ENCODE results near the gene CCN5. TPM values are rescaled to one million over a fixed set of nuclear protein-coding genes. Genes with fewer than 3 reads are reported as not detected.

CCN5 gene
- total and polyA plus RNA-seq, 2 of the 8 experiments (the other 6 are each of a cell fraction or from before 2014, with no cell fraction given), result not detected

DNA sequence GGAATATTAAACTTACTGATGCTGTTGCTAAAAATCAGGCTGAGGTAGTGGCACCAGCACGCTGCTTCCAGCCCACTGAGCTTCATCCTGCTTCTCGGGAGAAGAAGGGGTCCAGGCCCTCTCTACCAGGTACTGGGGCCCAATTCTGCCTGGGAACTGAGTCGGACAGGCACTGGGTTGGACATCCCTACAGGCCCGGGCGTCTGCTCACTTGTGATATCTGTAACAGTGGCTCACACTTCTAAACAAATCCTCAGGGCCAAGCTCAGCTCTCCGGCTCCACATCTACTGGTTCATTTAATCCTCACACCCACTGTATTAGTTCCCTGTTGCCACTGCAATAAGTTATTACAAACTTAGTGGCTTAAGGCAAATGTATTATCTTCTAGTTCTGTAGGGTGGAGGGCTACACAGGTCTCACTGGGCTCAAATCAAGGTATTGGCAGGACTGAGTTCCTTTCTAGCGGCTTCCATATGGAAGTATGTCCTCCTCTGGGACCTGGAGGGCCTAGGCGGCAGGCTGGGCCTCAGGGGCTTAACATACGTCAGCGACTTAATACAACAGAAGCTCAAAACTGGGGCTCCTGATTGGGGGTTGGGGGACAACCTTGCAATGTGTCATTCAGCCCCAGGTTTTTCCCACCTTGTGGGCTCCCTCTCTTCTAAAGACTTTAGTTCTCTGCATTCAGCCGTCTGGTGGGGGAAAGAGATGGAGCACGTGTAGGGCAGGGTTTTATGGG, 28.9 kb downstream of the CCN5 start:
- Histone ChIP-seq H3K79me2 (ENCODE audit: control insufficient read depth in 1 of 2, insufficient read depth in 2 of 2, low read length in 2 of 2) (no peaks in the 10 kb centered on the region), H2AFZ (ENCODE audit: low read length) (no peak overlapping the region), H2BK15ac (ENCODE audit: low read length) (peak overlapping the region; percentile 10; the same call in 1 of the 2 replicates), H3K4me1 (replicated peaks in 1 of 4; ENCODE audit: control insufficient read depth in 3 of 4, insufficient read depth in 4 of 4, low read length in 3 of 4) (peaks cover 0 to 7% (median 3%) of the 10 kb centered on the region in 4 experiments; a peak in 4 of 7 replicates), H3K79me1 (ENCODE audit: low read depth, low read length) (no peaks in the 10 kb centered on the region), H2BK20ac (ENCODE audit: low read length) (no peak overlapping the region), H4K8ac (ENCODE audit: extremely low read depth, insufficient read depth, low read length) (no peak overlapping the region), H4K20me1 (replicated peaks in 1 of 2; ENCODE audit: control insufficient read depth in 1 of 2, insufficient read depth in 2 of 2, low read length in 2 of 2) (no peaks in the 10 kb centered on the region), H3K27ac (ENCODE audit: low read depth, low read length) (no peak overlapping the region), H4K5ac (ENCODE audit: insufficient read length, low read depth, low read length) (no peak overlapping the region), H2BK12ac (ENCODE audit: low read depth, low read length) (0 out of 2 replicates have a peak overlapping the region, but pooled peaks have one; percentile 46), H2BK120ac (replicated peaks; ENCODE audit: low read depth, low read length) (no peak overlapping the region), H3K4ac (replicated peaks; ENCODE audit: insufficient read length, low read depth, low read length) (no peak overlapping the region), H3K4me3 (ENCODE audit: extremely low read depth in 1 of 4, insufficient read depth in 2 of 4, low read depth in 3 of 4, low read length in 4 of 4) (no peak overlapping the region), H3K23me2 (ENCODE audit: low read depth, low read length) (peaks cover 11% of the 10 kb centered on the region; the same call in 1 of the 2 replicates), H2BK5ac (ENCODE audit: low read depth, low read length) (no peak overlapping the region), H3K4me2 (ENCODE audit: insufficient read depth in 1 of 2, low read depth in 2 of 2, low read length in 2 of 2) (no peak overlapping the region), H3K18ac (ENCODE audit: extremely low read depth, low read length) (no peak overlapping the region), H3K14ac (ENCODE audit: insufficient read length) (no peak overlapping the region), H3K56ac (replicated peaks; ENCODE audit: insufficient read length, low read depth, low read length) (no peak overlapping the region), H4K91ac (replicated peaks; ENCODE audit: insufficient read length, low read length) (no peak overlapping the region), H3K9me3 (ENCODE audit: insufficient read depth in 2 of 2, low read depth in 1 of 2, low read length in 1 of 2) (no peaks in the 10 kb centered on the region), H3K36me3 (ENCODE audit: control insufficient read depth in 2 of 4, insufficient read depth in 4 of 4, low read length in 3 of 4) (no peaks in the 10 kb centered on the region), H3K27me3 (replicated peaks in 1 of 4; ENCODE audit: control insufficient read depth in 3 of 4, extremely low read depth in 1 of 4, insufficient read depth in 3 of 4, low read length in 3 of 4) (peaks cover 2 to 40% (median 26%) of the 10 kb centered on the region in 4 experiments), H2AK5ac (ENCODE audit: low read depth, low read length) (no peak overlapping the region), H3K23ac (ENCODE audit: insufficient read length) (no peak overlapping the region), H3K9ac (replicated peaks in 1 of 4; ENCODE audit: extremely low read depth in 1 of 4, low read depth in 3 of 4, low read length in 3 of 4) (no peak overlapping the region)
- FAIRE-seq (no peak), DNase-seq (ENCODE audit: low read depth in 1 of 2, low spot score in 2 of 2) (no peak)
- CTCF ChIA-PET (ENCODE audit: partially characterized antibody), result interaction anchor here (0.7 to 15.1 kb wide), 9 partner anchors 10 to 135 kb away, joined by 3 to 256 read pairs (median 3); no protein-coding TSS in a partner anchor
- WGBS, 2 experiments (ENCODE audit: extremely low coverage in 1 of 2, insufficient coverage in 1 of 2, insufficient read length in 1 of 2, insufficient replicate concordance in 2 of 2, low coverage in 1 of 2, low lambda C conversion rate in 2 of 2, missing lambda C conversion rate in 1 of 2), result 85% methylated on average over 12 of the region's 12 CpGs; no CpG with 5 or more reads in 1 of the 2 experiments
- POLR2A ChIA-PET (ENCODE audit: partially characterized antibody), result interaction anchor here (1.3 kb wide), 1 partner anchor 24 kb away, joined by 3 read pairs; no protein-coding TSS in a partner anchor
- TF ChIP-seq FOSL1 (IDR thresholded peaks at IDR 0.05; ENCODE audit: insufficient read depth, low read depth, low read length), result no peak
- no peak for TF ChIP-seq BRCA1 (IDR thresholded peaks at IDR 0.05; ENCODE audit: low read depth, low read length)

Data from H1 (cell line).